Inferior parietal cortex (tissue), 1 donor: ENCODE results near the gene MFSD8.
"Not testable (repeated sequence)": the region's sequence is repeated elsewhere in the genome, so short reads cannot be mapped to it uniquely, and the experiment has no call there.

Source experiments
- DNase-seq: peaks from one replicate; pipeline ENCODE4 v3.0.0-alpha.2; 2016; ENCODE audit errors: extremely low spot score

The MFSD8 gene

DNA sequence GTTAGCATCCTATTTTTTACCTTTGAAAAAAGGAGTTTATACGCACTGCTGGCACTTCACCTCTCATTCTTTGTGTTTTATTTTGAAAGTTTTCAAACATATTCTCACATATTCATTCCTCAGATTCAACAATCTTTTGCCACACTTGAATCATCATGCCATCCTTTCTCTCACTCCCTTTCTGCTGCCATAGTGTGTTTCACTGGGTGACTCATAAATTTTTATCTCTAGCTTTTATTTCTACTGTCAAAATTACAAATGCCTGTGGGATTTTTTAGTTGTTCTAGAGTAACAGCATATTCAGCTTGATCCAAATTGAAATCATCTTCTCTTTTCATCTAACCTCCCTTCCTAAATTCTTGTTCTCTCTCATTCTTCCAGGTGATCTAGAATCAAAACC is 28.0 kb downstream of the MFSD8 start:
- no peak for DNase-seq

GRCh38 chr4:127931836-127932235 is 33.1 kb downstream of the MFSD8 start:
- DNase-seq = not testable (repeated sequence)

GRCh38 chr4:127930175-127930574 is 34.8 kb downstream of the MFSD8 start:
- DNase-seq = no peak

GRCh38 chr4:127925720-127926119 is 39.3 kb downstream of the MFSD8 start:
- DNase-seq = not testable (repeated sequence)

DNA sequence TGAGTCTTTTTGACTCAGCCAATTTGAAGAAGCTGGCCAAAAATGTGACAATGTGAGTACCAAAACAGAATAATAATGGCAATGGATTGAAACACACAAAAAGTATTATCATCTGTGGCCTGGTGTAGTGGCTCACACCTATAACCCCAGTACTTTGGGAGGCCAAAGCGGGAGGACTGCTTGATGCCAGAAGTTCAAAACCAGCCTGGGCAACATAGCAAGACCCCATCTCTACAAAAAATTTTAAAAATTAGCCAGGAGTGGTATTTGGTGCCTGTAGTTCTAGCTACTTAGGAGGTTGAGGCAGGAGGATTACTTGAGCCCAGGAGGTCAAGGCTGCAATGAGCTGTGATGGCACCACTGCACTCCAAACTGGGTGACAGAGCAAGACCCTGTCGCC is 42.7 kb downstream of the MFSD8 start:
- DNase-seq = no peak

GRCh38 chr4:127920521-127920920 is 44.5 kb downstream of the MFSD8 start:
- no peak for DNase-seq

DNA sequence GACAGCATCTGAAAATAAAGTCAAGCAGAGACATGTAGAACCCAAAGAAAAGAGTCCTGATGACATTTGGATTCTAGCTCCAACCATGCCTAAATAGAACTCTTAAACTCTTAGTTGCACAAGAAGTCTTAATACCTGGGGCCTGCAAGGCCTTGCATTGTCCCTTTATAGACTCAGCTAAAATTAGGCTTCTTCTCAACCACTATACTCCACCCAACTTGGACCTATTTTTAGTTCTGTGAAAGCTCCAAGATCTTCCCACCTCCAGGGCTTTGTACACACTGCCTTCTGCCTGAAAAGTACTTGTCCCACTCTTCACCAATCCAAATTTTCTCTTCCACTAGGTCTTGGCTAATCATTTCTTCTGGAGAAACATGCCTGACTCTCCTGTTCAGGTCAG is 47.8 kb downstream of the MFSD8 start:
- no peak for DNase-seq

GRCh38 chr4:127916512-127916911 is 48.5 kb downstream of the MFSD8 start:
- no peak for DNase-seq

DNA sequence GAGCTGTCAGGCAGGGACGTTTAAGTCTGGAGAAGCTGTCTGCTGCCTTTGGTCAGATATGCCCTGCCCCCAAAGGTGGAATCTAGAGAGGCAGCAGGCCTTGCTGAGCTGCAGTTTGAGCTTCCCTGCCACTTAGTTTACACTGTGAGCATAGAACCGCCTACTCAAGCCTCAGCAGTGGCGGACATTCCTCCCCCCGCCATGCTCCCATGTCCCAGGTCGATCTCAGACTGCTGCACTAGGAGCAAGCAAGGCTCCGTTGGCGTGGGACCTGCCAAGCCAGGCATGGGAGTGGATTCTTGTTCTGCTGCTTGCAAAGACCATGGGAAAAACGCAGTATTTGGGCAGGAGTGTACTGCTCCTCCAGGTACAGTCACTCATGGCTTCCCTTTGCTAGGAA is 59.9 kb downstream of the MFSD8 start:
- DNase-seq = no peak

DNA sequence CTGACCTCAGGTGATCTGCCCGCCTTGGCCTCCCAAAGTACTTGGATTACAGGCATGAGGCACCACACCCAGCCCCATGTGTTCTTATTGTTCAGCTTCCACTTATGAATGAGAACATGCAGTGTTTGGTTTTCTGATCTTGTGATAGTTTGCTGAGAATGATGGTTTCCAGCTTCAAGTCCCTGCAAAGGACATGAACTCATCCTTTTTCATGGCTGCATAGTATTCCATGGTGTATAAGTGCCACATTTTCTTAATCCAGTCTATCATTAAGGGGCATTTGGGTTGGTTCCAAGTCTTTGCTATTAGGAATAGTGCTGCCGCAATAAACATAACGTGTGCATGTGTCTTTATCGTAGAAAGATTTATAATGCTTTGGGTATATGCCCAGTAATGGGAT is 65.3 kb downstream of the MFSD8 start:
- DNase-seq = not testable (repeated sequence)

- no peak for DNase-seq
These were observed 68.4 kb downstream of the MFSD8 start for GRCh38 chr4:127896528-127896927.

GRCh38 chr4:127896069-127896468 is 68.9 kb downstream of the MFSD8 start:
- no peak for DNase-seq

- DNase-seq = no peak
These were observed 75.1 kb downstream of the MFSD8 start for GRCh38 chr4:127889903-127890302.

DNA sequence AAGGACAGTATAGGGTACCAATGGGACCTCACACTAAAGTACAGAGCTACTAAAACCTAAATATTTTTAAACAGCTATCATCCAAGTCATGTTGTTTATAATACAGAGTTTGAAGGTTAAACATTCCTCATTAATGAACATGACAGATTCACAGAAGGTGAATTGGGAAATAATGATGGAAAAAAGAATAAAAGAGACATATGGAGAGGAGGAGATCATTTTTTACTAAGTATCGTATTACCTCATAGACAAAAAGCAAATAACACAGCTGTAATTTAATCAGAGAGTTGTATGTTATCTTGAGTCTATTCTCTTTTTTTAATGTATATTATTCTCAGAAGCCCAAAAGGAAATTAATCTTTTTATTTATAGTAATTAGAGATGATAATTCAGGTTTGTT is 76.4 kb downstream of the MFSD8 start:
- DNase-seq = no peak

DNA sequence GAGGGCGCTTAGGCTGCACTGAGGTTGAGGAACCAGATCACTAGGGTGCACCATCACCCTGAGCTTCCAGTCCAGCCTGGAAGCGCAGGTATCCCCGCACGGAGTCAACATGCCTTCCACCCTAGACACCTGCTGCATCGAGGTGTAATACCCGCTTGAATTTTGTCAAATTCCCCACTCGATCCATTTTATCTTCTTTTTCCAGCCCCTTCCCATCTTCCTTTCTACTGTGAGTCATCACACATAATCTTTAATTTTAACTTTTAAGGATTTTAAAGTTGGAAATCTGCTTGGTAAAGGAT is 83.5 kb downstream of the MFSD8 start:
- no peak for DNase-seq

GRCh38 chr4:127880763-127881562 is 84.0 kb downstream of the MFSD8 start, which contains the start of gene PLK4:
Gene PLK4 (plus strand): TSS chr4:127880893. CDS start chr4:127881135, 242 bp downstream.
- DNase-seq = peak; percentile 95

- DNase-seq = no peak
These were observed 89.2 kb downstream of the MFSD8 start for GRCh38 chr4:127875791-127876190.

- no peak for DNase-seq
These were observed 94.3 kb downstream of the MFSD8 start for GRCh38 chr4:127870688-127871087.

DNA sequence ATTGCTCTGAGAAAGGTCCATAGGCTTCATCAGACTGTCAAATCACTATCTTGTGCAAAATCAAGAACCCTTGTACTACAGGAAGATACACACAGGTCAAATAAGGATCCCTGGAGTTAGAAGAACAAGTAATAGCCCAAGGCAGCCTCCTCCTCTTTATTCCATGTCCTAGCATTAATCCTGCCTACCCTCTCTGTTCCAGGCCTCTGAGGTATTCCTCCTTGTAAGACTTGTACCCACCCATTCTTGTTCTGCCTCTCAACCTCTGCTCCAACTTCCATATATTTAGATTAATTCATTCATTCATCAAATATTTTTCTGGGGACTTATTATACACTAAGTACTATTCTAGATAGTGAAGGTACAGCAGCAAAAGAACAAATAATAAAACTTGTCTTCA is 94.7 kb downstream of the MFSD8 start:
- DNase-seq = no peak

DNA sequence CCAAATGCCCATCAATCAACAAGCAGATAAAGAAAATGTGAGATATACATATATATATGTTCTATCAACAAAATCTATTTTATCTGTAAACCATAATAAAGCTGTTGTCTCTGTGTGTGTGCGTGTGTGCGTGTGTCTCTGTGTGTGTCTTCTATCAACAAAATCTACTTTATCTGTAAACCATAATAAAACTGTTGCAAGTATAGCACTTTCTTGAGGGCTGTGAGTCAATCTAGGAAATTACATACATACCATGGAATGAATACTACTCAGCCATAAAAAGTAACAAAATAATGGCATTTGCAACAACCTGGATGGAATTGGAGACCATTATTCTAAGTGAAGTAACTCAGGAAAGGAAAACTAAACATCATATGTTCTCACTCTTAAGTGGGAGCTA is 96.8 kb downstream of the MFSD8 start:
- DNase-seq = no peak
